HG02943 (cell line): ENCODE results near the gene CARS1.
A peak's percentile ranks its signal among the peaks of the same experiment; 100 is the strongest.
"Not testable (repeated sequence)": the region's sequence is repeated elsewhere in the genome, so short reads cannot be mapped to it uniquely, and the experiment has no call there.

Experiments
- ATAC-seq: cut with Tn5 transposase; IDR thresholded peaks from one replicate; pipeline ENCODE4 v1.9.1; 2021; ENCODE audit warnings: mild to moderate bottlenecking, low read depth, moderate library complexity; ENCODE audit not compliant: unreplicated experiment

CARS1 gene

GRCh38 chr11:3063876-3064275 lies 6.7 kb upstream of the CARS1 start:
- not testable (repeated sequence) for ATAC-seq

GRCh38 chr11:3063432-3063831 lies 6.2 kb upstream of the CARS1 start:
- ATAC-seq: not testable (repeated sequence)

- no peak for ATAC-seq
These were observed 3.3 kb upstream of the CARS1 start for GRCh38 chr11:3060436-3061025.

DNA sequence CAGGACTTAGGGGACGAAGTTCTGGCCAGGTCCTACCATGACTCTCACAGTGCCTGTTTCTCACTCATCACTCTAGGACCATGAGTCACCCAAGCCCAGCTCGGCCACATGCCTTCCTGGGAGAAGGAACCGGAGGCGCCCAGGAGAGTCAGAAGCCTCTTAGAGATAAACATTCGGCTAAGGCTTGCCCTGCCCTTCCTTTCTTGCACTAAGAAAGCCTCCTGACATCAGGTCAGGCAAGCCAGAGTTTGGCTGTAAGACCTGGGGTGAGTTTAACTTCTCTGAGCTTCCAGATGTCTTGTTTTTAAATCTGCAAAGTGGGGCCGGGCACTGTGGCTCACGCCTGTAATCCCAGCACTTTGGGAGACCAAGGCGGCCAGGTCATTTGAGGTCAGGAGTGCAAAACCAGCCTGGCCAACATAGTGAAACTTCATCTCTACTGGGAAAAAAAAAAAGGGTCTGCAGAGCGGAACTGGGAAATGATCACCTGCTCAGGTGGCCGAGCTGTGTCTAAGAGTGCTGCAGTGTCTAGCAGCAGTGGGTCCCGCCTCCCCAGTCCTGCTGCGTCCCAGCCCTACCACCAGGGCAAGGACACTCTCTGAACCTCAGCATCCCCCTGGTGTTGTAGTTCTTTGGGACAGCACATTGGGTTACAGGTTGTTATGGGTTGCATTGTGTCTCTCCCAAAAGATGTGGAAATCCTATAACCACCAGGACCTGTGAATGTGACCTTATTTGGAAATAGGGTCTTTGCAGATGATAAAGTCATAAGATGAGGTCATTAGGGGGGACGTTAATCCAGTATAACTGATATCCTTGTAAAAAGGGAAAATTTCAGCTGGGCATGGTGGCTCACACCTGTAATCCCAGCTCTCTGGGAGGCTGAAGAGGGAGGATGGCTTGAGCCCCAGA lies 1.8 kb upstream of the CARS1 start:
- no peak for ATAC-seq

- ATAC-seq: no peak
These were observed 741 bp downstream of the CARS1 start for GRCh38 chr11:3056296-3057068.

DNA sequence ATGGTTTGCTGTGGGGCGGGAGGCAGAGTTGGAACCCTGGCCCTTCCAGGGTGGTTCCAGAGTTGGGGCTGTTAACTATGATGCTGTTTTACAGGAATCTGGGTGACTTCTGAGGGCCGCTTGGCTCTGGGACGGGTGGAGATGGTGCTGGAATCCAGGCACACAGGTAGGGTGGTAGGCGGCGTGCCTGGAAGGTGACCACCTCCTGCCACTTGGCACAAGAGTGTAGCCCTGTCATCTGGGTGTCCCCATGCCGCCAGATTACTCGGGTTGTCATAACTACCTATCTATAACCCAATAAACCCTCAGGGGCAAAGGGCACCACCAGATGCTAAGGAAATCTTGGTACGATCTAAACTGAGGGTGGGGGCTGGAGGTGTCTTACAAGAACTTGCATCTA lies 1.3 kb downstream of the CARS1 start:
- ATAC-seq: no peak

DNA sequence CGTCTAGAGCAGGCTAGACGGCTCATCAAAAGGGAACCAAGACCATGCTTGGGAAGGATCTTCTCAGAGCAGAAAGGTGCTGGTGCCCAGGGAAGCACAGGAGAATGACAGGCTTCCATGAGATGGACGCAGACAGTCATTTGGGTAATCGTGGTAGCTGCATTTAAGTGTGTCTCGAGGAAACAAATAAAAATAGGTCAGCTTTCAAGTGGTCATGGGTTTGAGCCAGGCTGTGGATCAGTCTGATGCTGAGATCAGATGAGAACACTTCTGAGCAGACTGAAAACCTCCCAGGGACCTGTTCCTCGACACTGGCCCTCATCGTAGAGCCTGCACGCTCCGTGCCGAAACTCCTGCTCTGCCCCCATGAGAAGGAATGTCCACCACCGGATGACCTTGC lies 4.7 kb downstream of the CARS1 start:
- no peak for ATAC-seq

DNA sequence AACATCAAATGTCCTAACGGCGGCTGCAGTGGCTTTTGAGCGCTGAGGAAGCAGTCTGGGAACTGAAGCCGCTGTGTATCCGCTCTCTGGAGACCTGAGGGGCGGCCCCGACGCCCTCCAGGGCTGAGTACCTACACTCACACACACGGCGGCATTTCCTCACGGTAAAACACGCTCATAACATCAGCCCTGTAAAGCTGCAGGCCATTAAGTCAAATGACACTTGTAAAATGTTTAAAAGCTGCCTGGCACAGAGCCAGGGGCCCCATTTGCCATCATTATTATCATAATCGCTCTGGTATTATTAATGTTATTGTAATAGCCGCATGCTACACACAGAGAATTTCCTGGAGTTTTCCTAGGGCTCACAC lies 5.1 kb downstream of the CARS1 start:
- ATAC-seq: no peak

DNA sequence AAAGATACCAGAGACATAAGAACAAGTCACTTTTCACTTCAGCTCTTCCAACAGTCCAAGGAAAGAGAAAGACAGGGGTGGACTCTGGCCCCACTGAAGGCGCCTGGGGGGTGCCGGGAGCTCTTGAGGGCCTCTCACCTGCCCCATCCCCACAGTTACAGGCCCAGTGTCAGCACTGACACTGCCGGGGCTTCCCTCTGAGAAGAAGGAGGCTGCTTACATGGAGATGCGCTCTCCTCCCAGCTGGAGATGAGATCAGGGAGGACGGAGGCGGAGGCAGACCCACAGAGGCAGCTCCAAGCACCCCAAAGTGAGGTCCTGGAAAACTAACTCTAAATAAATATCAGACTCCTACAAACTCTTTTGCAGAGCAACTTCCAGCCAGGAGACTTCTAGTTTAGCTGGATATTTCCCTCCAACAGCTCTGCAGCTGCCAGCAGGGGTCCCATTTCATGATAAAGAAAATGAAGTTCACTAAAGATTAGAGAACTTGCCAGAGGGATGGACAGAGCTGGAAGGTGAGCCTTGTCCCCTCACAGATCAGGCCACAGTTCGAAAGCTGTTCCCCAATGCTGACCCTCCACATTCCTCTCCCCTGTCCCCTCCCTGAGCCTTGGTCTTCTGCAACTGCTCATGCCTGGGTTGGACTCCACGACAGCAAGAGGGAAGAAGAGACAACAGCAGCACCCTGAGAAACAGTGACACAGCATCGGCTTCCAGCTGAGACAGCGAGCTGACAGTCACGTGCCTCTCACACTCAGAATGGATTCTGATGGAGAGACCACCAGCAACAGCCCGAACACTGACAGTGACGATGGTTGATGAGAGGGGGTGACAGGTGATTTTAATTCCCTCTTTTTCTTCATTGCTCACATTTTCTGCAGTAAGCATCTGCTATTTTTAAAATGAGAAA lies 5.8 kb downstream of the CARS1 start:
- no peak for ATAC-seq

DNA sequence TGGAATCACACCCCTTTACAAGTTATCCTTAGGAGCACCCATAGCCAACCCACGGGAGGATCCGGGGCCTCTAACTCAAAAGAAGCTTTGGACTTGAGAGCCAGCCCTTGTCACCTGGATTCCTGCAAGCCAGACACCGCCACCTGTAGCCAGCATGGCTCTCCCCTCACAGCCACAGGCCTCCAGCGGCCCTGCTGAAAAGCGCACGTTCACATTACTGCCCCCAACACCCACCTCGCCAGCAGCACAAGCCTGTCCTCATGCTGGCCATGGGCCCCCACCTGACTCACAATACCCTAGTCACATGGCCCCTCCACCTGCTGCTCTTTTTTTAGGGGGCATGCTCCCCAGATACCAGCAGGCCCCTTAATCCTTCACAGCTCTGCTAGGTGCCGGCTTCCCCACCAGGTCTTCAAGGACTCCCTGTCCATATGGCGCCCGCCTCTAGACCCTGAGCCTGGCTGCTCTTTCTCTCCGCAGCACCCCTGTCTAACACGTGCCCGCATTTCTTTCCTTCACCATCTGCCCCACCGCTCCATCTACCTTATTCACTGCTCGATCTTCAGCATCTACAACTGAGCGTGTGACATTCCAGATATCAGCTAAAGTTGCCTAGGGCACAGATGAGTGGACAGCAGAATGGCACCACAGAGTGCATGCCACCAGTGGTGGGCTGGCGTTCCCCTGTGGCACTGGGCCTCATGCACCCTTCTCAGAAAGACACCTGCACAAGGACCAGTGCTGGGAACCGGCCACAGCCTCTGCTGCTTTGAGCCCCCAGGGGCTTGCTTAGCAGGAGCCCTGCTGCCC lies 6.6 kb downstream of the CARS1 start:
- ATAC-seq: no peak

GRCh38 chr11:3049430-3050243 lies 7.6 kb downstream of the CARS1 start:
- ATAC-seq: peak; percentile 91

DNA sequence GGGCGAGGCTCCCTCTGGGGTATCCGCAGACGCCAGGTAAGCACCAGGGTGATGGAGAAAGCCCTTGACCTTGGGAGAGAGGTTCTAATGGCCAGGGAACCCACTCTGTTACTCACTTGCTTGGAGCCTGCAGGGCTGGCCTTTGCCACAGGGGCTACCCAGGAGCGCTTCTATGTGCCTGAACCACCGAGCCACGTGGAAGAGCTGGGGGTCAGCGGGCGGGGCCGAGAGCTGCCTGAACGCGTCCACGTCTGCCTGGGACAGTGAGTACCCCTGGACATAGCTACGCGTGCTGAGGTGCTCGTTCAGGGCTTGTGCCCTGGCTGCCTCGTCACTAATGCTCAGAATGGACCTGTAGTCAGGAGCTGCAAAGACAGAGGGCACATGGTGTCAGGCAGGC lies 9.6 kb downstream of the CARS1 start:
- no peak for ATAC-seq

GRCh38 chr11:3046641-3047040 lies 10.6 kb downstream of the CARS1 start:
- no peak for ATAC-seq

- no peak for ATAC-seq
These were observed 11.0 kb downstream of the CARS1 start for GRCh38 chr11:3046190-3046589.

DNA sequence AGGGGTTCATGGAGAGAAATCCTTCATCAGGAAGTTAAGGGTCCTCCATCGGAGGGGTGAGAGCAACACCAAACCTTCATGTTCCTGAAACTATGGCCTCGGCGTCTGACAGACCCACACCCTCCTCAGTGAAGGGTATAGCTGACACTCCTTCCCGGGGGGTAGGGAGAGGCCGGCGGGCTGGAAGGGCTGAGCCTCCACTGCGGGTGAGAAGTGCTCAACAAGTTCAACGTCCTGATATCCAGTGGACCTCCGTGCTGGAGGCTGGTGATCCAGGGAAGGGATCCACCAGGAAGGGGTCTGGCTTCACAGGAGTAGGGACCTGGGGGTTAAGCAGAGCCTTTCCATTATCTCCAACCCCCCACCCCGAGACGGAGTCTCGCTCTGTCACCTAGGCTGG lies 12.3 kb downstream of the CARS1 start:
- no peak for ATAC-seq

DNA sequence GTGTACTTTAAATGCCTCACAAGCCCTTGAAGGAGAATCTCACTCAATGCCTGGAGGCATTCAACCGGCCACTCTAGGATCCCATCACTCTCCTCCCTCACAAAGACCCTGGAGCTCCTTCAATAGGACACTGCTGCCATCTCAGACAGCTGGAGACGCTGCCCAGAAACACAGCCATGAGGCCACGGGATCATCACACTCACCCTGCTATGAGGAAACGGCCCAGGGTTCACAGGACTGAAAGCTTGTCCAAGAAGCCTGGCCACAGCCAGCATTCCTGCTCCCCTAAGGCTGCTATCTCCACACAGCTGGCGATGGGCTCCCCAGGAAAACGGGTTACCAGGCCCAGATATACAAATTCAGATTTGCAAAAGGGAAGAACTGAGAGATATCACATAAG lies 13.2 kb downstream of the CARS1 start:
- ATAC-seq: no peak

GRCh38 chr11:3043315-3043871 lies 13.8 kb downstream of the CARS1 start:
- ATAC-seq: no peak
